ENCODE measurements around the gene PFKP.

The PFKP gene

DNA sequence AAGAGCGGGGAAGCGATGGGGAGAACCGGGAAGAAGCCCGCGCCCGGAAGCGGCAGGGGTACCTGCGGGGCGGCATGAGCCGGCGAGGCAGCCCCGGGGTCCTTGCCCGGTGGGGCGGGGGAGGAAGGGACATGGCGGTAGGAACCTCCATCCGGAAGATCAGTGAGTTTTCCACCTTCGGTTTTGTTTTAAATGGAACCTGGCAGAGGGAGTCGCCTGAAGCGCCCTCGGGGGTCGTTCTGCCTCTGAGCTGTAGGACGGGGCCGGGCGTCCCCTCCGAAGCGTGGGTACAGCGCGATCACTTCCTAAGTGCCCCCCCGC, 471 bp downstream of the PFKP start:
- no peaks in the 10 kb centered on the region for H3K9me3 ChIP-seq
- H3K36me3 ChIP-seq = no peaks in the 10 kb centered on the region
- H3K27ac ChIP-seq = no peak overlapping the region
- peaks cover 82% of the 10 kb centered on the region for H3K27me3 ChIP-seq
- H3K4me3 ChIP-seq (ENCODE audit: low read depth in 1 of 2, low read length in 1 of 2) = peak overlapping the region; percentile 55 to 63
- H3K4me1 ChIP-seq (ENCODE audit: control insufficient read depth in 1 of 2, insufficient read depth in 1 of 2, low read depth in 1 of 2, low read length in 1 of 2) = peaks cover 11 to 20% of the 10 kb centered on the region in 2 experiments
- TF ChIP-seq, protein P1, sequence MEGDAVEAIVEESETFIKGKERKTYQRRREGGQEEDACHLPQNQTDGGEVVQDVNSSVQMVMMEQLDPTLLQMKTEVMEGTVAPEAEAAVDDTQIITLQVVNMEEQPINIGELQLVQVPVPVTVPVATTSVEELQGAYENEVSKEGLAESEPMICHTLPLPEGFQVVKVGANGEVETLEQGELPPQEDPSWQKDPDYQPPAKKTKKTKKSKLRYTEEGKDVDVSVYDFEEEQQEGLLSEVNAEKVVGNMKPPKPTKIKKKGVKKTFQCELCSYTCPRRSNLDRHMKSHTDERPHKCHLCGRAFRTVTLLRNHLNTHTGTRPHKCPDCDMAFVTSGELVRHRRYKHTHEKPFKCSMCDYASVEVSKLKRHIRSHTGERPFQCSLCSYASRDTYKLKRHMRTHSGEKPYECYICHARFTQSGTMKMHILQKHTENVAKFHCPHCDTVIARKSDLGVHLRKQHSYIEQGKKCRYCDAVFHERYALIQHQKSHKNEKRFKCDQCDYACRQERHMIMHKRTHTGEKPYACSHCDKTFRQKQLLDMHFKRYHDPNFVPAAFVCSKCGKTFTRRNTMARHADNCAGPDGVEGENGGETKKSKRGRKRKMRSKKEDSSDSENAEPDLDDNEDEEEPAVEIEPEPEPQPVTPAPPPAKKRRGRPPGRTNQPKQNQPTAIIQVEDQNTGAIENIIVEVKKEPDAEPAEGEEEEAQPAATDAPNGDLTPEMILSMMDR (IDR thresholded peaks at IDR 0.05) = no peak

DNA sequence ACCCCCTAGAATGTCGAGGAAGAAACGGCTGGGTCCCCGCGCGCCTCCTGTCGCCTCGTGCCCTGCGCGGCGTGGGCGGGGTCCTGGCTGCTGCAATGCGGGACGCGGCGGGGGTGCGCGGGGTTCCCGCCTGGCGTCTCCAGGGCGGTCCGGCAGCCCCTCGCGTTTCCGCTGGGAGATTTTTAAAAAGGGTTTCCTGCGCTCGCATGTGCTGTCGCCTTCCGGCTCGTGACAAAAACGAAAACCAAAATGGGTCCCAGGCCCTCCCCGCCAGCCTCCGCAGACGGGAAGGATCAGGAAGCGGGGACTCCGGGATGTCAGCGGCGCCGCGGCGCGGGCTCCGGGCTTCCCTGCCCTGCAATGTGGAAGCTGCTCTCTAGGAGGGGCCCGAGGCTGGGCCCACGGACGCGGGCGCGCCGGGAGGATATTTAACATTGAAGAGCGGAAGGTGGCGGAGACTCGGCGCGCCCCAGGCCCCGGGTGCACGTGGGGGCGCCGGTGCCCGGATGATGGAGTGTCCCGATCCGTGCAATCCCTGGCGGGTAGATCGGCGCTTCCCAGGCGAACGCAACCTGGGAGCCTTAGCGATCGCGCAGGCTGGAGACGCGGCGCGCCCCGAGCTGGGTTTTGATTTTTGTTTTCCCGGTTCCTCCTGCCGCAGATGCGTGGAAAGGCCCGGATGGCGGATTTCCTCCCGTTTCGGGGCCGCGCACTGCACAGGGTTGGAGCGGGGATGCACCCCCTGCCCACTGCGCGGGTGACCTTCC, 1.0 kb downstream of the PFKP start:
- H3K4me1 ChIP-seq (ENCODE audit: control insufficient read depth in 1 of 2, insufficient read depth in 1 of 2, low read depth in 1 of 2, low read length in 1 of 2) = peaks cover 11 to 20% of the 10 kb centered on the region in 2 experiments
- no peaks in the 10 kb centered on the region for H3K9me3 ChIP-seq
- H3K36me3 ChIP-seq = no peaks in the 10 kb centered on the region
- H3K27ac ChIP-seq = no peak overlapping the region
- H3K27me3 ChIP-seq = peaks cover 76% of the 10 kb centered on the region
- H3K4me3 ChIP-seq (ENCODE audit: low read depth in 1 of 2, low read length in 1 of 2) = peak overlapping the region; percentile 55 to 63
- TF ChIP-seq, protein P1 (IDR thresholded peaks at IDR 0.05) = no peak

DNA sequence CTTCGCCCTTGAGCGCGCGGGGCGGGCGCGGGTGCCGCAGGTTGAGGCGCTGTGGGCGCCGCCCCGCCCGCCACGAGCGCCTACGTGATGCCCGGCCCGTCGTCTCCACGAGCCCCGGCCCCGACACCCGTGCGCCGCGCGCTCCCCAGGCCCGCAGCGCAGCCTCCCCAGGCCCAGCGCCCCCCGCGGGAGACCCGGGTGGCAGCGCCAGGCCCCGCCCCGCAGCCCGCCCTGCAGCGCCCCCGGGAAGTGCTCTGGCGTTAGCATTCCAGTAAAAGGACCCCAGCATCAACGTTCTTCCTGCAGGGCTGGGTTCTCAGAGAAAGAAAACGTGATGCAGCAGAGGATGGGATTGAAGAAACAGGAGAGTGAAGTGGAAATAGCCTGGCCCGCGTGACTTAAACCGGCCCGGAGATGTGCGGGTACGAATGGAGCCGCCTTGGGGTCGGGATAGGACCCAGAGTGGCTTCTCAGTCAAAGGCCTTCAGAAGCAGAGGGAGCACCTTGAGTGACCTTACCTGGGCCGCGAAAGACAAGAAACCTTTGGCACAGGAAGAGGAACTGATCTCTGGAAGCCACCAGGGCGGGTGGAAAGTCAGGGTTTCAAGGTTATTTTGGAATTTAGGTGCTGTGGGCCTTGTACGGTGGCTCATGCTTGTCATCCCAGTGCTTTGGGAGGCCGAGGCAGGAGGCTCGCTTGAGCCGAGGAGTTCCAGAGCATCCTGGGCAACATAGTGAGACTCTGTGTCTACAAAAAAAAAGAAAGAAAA, 1.8 kb downstream of the PFKP start:
- Histone ChIP-seq H3K4me3 (ENCODE audit: low read depth in 1 of 2, low read length in 1 of 2) (peak overlapping the region; percentile 55 to 63), H3K27ac (no peak overlapping the region), H3K36me3 (no peaks in the 10 kb centered on the region), H3K9me3 (no peaks in the 10 kb centered on the region), H3K4me1 (ENCODE audit: control insufficient read depth in 1 of 2, insufficient read depth in 1 of 2, low read depth in 1 of 2, low read length in 1 of 2) (peaks cover 11 to 20% of the 10 kb centered on the region in 2 experiments), H3K27me3 (peaks cover 69% of the 10 kb centered on the region)
- TF ChIP-seq, protein P1 (IDR thresholded peaks at IDR 0.05) = no peak

DNA sequence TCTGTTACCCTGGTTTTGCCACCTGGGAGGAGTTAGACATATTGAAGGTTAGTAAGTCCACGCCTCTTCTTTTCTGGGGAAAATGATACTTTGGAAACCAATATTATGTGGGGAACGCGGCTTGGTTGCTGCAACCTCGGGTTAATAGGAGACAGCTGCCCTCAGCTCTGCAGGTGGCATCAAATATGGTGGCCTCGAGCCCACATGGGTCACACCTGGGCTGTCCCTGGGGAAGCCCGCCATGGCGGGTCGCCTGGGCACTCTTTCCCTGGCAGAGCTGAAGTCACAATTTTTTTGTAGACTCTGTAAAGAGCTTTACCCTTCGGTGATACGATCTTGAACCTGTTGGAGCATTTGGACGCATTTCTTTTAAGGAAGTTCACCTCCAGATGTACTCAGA, 2.5 kb downstream of the PFKP start:
- no peak overlapping the region for H3K4me3 ChIP-seq (ENCODE audit: low read depth in 1 of 2, low read length in 1 of 2)

DNA sequence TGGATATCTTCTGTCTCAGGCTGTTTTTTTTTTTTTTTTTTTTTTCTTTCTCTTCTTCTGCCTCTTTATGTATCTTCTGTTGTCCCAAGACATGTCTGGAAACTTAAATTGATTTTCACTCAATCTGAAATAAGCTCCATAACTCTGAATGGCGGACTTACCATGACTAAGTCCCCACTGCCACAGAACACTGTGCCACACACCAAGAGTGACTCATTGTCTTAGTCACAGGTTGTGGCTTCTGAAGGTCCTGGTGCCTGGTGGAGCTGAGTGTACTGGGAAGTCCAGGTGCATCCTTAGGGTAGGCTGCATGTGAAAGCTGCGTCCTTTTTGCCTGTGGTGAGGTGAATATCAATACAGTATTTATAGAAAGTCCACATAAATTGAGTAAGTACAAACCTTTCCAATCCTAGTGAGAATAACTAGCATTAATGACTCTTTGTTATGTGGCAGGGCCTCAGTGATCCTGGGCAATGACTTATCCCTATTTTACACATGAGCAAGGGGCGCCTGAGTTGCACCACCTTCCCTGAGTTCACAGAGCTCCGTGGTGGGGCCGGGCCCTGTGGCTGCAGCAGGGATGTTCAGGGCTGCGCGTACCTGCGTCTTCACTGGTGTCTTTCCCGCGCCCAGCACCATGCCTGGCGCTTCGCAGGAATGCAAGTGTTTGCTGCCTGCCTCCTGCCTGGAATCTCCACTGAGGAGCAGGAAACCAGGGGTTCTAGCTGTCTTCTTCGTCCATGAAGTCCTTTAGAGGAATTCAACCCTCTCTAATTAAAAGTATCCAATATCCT, 4.3 kb downstream of the PFKP start:
- no peaks in the 10 kb centered on the region for H3K36me3 ChIP-seq
- TF ChIP-seq, protein P1 (IDR thresholded peaks at IDR 0.05) = no peak
- H3K4me3 ChIP-seq (ENCODE audit: low read depth in 1 of 2, low read length in 1 of 2) = no peak overlapping the region
- peaks cover 44% of the 10 kb centered on the region for H3K27me3 ChIP-seq
- no peaks in the 10 kb centered on the region for H3K9me3 ChIP-seq
- peaks cover 11 to 20% of the 10 kb centered on the region in 2 experiments for H3K4me1 ChIP-seq (ENCODE audit: control insufficient read depth in 1 of 2, insufficient read depth in 1 of 2, low read depth in 1 of 2, low read length in 1 of 2)
- no peak overlapping the region for H3K27ac ChIP-seq

More for the DNA sequence above, 2.5 kb downstream of the PFKP start:
- no peaks in the 10 kb centered on the region for H3K9me3 ChIP-seq
- peaks cover 61% of the 10 kb centered on the region for H3K27me3 ChIP-seq
- H3K36me3 ChIP-seq = no peaks in the 10 kb centered on the region
- TF ChIP-seq, protein P1 (IDR thresholded peaks at IDR 0.05) = no peak
- peaks cover 11 to 20% of the 10 kb centered on the region in 2 experiments for H3K4me1 ChIP-seq (ENCODE audit: control insufficient read depth in 1 of 2, insufficient read depth in 1 of 2, low read depth in 1 of 2, low read length in 1 of 2)
- no peak overlapping the region for H3K27ac ChIP-seq
